Measurements from ENCODE around the gene KRTAP10-8. TPM values are rescaled to one million over a fixed set of nuclear protein-coding genes. Genes with fewer than 3 reads are reported as not detected.
"Not testable (repeated sequence)": the region's sequence is repeated elsewhere in the genome, so short reads cannot be mapped to it uniquely, and the experiment has no call there.

The KRTAP10-8 gene
- total RNA-seq, 1 experiment from 2014 or later, result not detected

- POLR2A ChIA-PET (ENCODE audit: unreplicated experiment); H3K4me1 ChIP-seq (replicated peaks; ENCODE audit: insufficient read depth); H3K9me2 ChIP-seq (ENCODE audit: insufficient read depth); H4K20me1 ChIP-seq (ENCODE audit: insufficient read depth); intact Hi-C loops (cut with micrococcal nuclease; ENCODE audit: unreplicated experiment); DNase-seq; H3K4me3 ChIP-seq; H3K79me2 ChIP-seq (ENCODE audit: low read depth); H3K36me3 ChIP-seq (ENCODE audit: low read depth); H3K4me2 ChIP-seq; H3K27ac ChIP-seq; H2AFZ ChIP-seq; BruUV-seq (replicated peaks); H3F3A ChIP-seq (ENCODE audit: insufficient read depth, low read depth); CTCF ChIA-PET; H3K9me3 ChIP-seq (ENCODE audit: insufficient read depth, low read depth): not testable (repeated sequence)
- H3K27me3 ChIP-seq (ENCODE audit: insufficient read depth, low read depth), result peaks cover 31% of the 10 kb centered on the region
Observed at GRCh38 chr21:44627831-44628233, 16.0 kb downstream of the KRTAP10-8 start.

- POLR2A ChIA-PET (ENCODE audit: unreplicated experiment), result no interaction called here
- intact Hi-C loops (cut with micrococcal nuclease; ENCODE audit: unreplicated experiment), result no loop called here
- no TSS peak for BruUV-seq (replicated peaks)
Observed at GRCh38 chr21:44628707-44629391, 17.0 kb downstream of the KRTAP10-8 start.

GRCh38 chr21:44630440-44630839 is 18.6 kb downstream of the KRTAP10-8 start:
- no peak overlapping the region for H2AFZ ChIP-seq
- no peaks in the 10 kb centered on the region for H4K20me1 ChIP-seq (ENCODE audit: insufficient read depth)
- no peak for DNase-seq
- no peaks in the 10 kb centered on the region for H3F3A ChIP-seq (ENCODE audit: insufficient read depth, low read depth)
- intact Hi-C loops (cut with micrococcal nuclease; ENCODE audit: unreplicated experiment), result no loop called here
- no peak overlapping the region for H3K4me2 ChIP-seq
- H3K9me3 ChIP-seq (ENCODE audit: insufficient read depth, low read depth), result no peaks in the 10 kb centered on the region
- no peak overlapping the region for H3K27ac ChIP-seq
- H3K4me3 ChIP-seq, result no peak overlapping the region
- H3K4me1 ChIP-seq (replicated peaks; ENCODE audit: insufficient read depth), result no peaks in the 10 kb centered on the region
- no peaks in the 10 kb centered on the region for H3K36me3 ChIP-seq (ENCODE audit: low read depth)
- TF ChIP-seq CTCF (conservative IDR thresholded peaks at IDR 0.05) (no peak), EZH2 (IDR thresholded peaks at IDR 0.05; ENCODE audit: low read depth) (no peak)
- H3K27me3 ChIP-seq (ENCODE audit: insufficient read depth, low read depth), result peaks cover 38% of the 10 kb centered on the region
- no peaks in the 10 kb centered on the region for H3K79me2 ChIP-seq (ENCODE audit: low read depth)
- CTCF ChIA-PET, result no interaction called here
- POLR2A ChIA-PET (ENCODE audit: unreplicated experiment), result no interaction called here
- no TSS peak for BruUV-seq (replicated peaks)
- H3K9me2 ChIP-seq (ENCODE audit: insufficient read depth), result no peaks in the 10 kb centered on the region

More at GRCh38 chr21:44628707-44629391, 17.0 kb downstream of the KRTAP10-8 start:
- Histone ChIP-seq H3K36me3 (ENCODE audit: low read depth) (no peaks in the 10 kb centered on the region), H3K27me3 (ENCODE audit: insufficient read depth, low read depth) (peaks cover 31% of the 10 kb centered on the region), H3K79me2 (ENCODE audit: low read depth) (no peaks in the 10 kb centered on the region), H3K4me2 (no peak overlapping the region), H3K9me2 (ENCODE audit: insufficient read depth) (no peaks in the 10 kb centered on the region), H3K4me1 (replicated peaks; ENCODE audit: insufficient read depth) (no peaks in the 10 kb centered on the region), H3K4me3 (no peak overlapping the region), H4K20me1 (ENCODE audit: insufficient read depth) (no peaks in the 10 kb centered on the region), H2AFZ (no peak overlapping the region), H3K9me3 (ENCODE audit: insufficient read depth, low read depth) (no peaks in the 10 kb centered on the region), H3K27ac (no peak overlapping the region), H3F3A (ENCODE audit: insufficient read depth, low read depth) (no peaks in the 10 kb centered on the region)
- DNase-seq, result no peak
- CTCF ChIA-PET, result no interaction called here
- TF ChIP-seq EZH2 (IDR thresholded peaks at IDR 0.05; ENCODE audit: low read depth) (no peak), CTCF (conservative IDR thresholded peaks at IDR 0.05) (no peak)

- H3K36me3 ChIP-seq (ENCODE audit: low read depth), result no peaks in the 10 kb centered on the region
- H4K20me1 ChIP-seq (ENCODE audit: insufficient read depth), result no peaks in the 10 kb centered on the region
- H3K4me3 ChIP-seq, result no peak overlapping the region
- ChIA-PET CTCF (no interaction called here), POLR2A (ENCODE audit: unreplicated experiment) (no interaction called here)
- no peaks in the 10 kb centered on the region for H3F3A ChIP-seq (ENCODE audit: insufficient read depth, low read depth)
- H3K9me3 ChIP-seq (ENCODE audit: insufficient read depth, low read depth), result no peaks in the 10 kb centered on the region
- no TSS peak for BruUV-seq (replicated peaks)
- H3K79me2 ChIP-seq (ENCODE audit: low read depth), result no peaks in the 10 kb centered on the region
- TF ChIP-seq EZH2 (IDR thresholded peaks at IDR 0.05; ENCODE audit: low read depth) (no peak), CTCF (conservative IDR thresholded peaks at IDR 0.05) (no peak)
- H3K4me1 ChIP-seq (replicated peaks; ENCODE audit: insufficient read depth), result no peaks in the 10 kb centered on the region
- no peak overlapping the region for H2AFZ ChIP-seq
- H3K27ac ChIP-seq, result no peak overlapping the region
- peaks cover 47% of the 10 kb centered on the region for H3K27me3 ChIP-seq (ENCODE audit: insufficient read depth, low read depth)
- DNase-seq, result no peak
- intact Hi-C loops (cut with micrococcal nuclease; ENCODE audit: unreplicated experiment), result no loop called here
- H3K9me2 ChIP-seq (ENCODE audit: insufficient read depth), result no peaks in the 10 kb centered on the region
- no peak overlapping the region for H3K4me2 ChIP-seq
Observed at GRCh38 chr21:44632067-44632466, 20.2 kb downstream of the KRTAP10-8 start.

Measured in PC-9 (cell line).